Osteoblast (primary cell): Measurements from ENCODE around the gene PCDHA5. TPM values are rescaled to one million over a fixed set of nuclear protein-coding genes. Genes with fewer than 3 reads are reported as not detected.
"Not testable (repeated sequence)": the region's sequence is repeated elsewhere in the genome, so short reads cannot be mapped to it uniquely, and the experiment has no call there.

ENCODE experiments used
- DNase-seq: peaks from one replicate; pipeline ENCODE4 v3.0.0; 2011; ENCODE audit warnings: low spot score, mixed read lengths; ENCODE audit not compliant: insufficient read length; ENCODE audit errors: missing footprints
- H2AFZ ChIP-seq: 2 replicates; pipeline ENCODE4 v1.6.0; 2011; ENCODE audit warnings: mild to moderate bottlenecking, low read length
- H3K27ac ChIP-seq: 2 replicates; pipeline ENCODE4 v1.5.1; 2011; ENCODE audit warnings: mild to moderate bottlenecking, low read depth, low read length, moderate library complexity
- H3K27me3 ChIP-seq: 2 replicates; pipeline ENCODE4 v1.6.0; 2012; ENCODE audit warnings: mild to moderate bottlenecking, control low read depth, inconsistent platforms, low read length, moderate library complexity; ENCODE audit not compliant: insufficient read depth
- H3K36me3 ChIP-seq: 2 replicates; pipeline ENCODE4 v1.5.1; 2011; ENCODE audit warnings: mild to moderate bottlenecking, low read length, control low read depth, moderate library complexity; ENCODE audit not compliant: insufficient read depth
- H3K4me1 ChIP-seq: 2 replicates; pipeline ENCODE4 v1.5.1; 2011; ENCODE audit warnings: mild to moderate bottlenecking, low read length, control low read depth, moderate library complexity; ENCODE audit not compliant: insufficient read depth
- H3K4me2 ChIP-seq: 2 replicates; pipeline ENCODE4 v1.6.0; 2011; ENCODE audit warnings: mild to moderate bottlenecking, low read length; ENCODE audit not compliant: insufficient read depth
- H3K4me3 ChIP-seq: fragments of 200-600 bp; sonication (generic); 3 replicates; pipeline ENCODE4 v1.5.1; 2012; ENCODE audit warnings: mild to moderate bottlenecking, low read length, inconsistent platforms; ENCODE audit not compliant: insufficient read depth
- H3K79me2 ChIP-seq: 2 replicates; pipeline ENCODE4 v1.6.0; 2012; ENCODE audit warnings: mild to moderate bottlenecking, low read length, control low read depth, inconsistent platforms; ENCODE audit not compliant: insufficient read depth
- H3K9me3 ChIP-seq: 2 replicates; pipeline ENCODE4 v1.5.1; 2011; ENCODE audit warnings: low read depth, low read length, control low read depth
- H4K20me1 ChIP-seq: 2 replicates; pipeline ENCODE4 v1.6.0; 2012; ENCODE audit warnings: mild to moderate bottlenecking, low read length, control low read depth; ENCODE audit not compliant: insufficient read depth
- total RNA-seq: library from RNA; depleted of rRNA; stranded (reverse); fragments of >200 nt; gene quantifications from 2 replicates; pipeline ENCODE4 v1.2.3, GENCODE V29; 2012
- TF ChIP-seq, protein P1 (sequence below): IDR thresholded peaks from 2 replicates; pipeline ENCODE4 v1.5.1; 2011; ENCODE audit warnings: mild to moderate bottlenecking, low read depth, low read length, moderate library complexity; ENCODE audit errors: extremely low read depth

The PCDHA5 gene
- under 0.01 and 0.29 TPM in 2 replicates for total RNA-seq

DNA sequence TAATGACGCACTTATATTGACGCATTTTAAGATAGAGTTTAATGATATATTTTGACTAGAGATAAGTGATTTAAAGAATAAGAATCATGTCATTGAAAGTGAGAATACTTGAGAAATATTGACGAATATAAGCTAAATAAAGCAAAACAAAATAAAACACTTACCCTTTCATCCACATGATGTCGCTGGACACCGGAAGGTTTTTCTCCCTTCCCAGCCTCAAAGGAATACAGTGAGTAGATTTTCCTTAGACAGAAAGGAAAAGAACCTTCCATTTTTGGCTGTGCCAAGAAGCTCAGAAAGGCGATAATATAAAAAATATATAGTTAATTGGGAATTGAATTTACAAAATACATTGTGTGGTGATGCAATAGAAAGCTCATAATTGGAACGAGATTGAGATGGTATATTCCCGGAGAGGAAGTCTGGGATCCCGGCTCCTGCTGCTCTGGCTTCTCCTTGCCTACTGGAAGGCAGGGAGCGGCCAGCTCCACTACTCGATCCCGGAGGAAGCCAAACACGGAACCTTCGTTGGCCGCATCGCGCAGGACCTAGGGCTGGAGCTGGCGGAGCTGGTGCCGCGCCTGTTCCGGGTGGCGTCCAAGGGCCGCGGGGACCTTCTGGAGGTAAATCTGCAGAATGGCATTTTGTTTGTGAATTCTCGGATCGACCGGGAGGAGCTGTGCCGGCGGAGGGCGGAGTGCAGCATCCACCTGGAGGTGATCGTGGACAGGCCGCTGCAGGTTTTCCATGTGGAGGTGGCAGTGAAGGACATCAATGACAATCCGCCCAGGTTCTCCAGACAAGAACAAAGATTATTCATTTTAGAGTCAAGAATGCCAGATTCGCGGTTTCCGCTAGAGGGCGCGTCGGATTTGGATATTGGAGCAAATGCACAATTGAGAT is at the start of gene PCDHA5:
Gene PCDHA5, plus strand, starts transcription at position 239 of the 906 bp plus-strand sequence.
- Histone ChIP-seq H3K9me3 (no peaks in the 10 kb centered on the region), H3K36me3 (no peaks in the 10 kb centered on the region), H2AFZ (no peak within 1 kb of the TSS), H3K27me3 (no peaks in the 10 kb centered on the region), H3K4me1 (no peaks in the 10 kb centered on the region), H3K79me2 (no peaks in the 10 kb centered on the region), H3K27ac (no peak within 1 kb of the TSS), H4K20me1 (no peaks in the 10 kb centered on the region), H3K4me2 (no peak within 1 kb of the TSS), H3K4me3 (no peak within 1 kb of the TSS)
- TF ChIP-seq, protein P1, sequence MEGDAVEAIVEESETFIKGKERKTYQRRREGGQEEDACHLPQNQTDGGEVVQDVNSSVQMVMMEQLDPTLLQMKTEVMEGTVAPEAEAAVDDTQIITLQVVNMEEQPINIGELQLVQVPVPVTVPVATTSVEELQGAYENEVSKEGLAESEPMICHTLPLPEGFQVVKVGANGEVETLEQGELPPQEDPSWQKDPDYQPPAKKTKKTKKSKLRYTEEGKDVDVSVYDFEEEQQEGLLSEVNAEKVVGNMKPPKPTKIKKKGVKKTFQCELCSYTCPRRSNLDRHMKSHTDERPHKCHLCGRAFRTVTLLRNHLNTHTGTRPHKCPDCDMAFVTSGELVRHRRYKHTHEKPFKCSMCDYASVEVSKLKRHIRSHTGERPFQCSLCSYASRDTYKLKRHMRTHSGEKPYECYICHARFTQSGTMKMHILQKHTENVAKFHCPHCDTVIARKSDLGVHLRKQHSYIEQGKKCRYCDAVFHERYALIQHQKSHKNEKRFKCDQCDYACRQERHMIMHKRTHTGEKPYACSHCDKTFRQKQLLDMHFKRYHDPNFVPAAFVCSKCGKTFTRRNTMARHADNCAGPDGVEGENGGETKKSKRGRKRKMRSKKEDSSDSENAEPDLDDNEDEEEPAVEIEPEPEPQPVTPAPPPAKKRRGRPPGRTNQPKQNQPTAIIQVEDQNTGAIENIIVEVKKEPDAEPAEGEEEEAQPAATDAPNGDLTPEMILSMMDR, result peak; percentile 51
- DNase-seq, result no peak

DNA sequence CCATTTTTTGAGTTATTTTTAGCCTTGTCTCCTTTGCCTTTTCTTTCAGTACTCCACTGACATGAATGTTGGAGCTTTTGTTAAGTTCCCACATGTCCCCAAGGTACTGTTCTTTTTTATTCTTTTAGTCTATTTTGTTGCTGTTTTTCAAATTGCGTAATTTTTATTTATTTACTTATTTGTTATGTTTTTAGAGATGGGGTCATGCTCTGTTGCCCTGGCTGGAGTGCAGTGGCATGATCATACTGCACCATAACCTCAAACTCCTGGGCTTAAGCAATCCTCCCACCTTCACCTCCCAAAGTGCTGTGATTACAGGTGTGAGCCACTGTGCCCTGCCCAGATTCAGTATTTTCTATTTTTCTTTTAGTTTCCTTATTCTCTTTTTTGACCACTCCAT is 40.9 kb upstream of the PCDHA5 start:
- Histone ChIP-seq H3K4me2 (no peak overlapping the region), H2AFZ (no peak overlapping the region), H3K27ac (no peak overlapping the region), H3K4me1 (no peaks in the 10 kb centered on the region), H3K36me3 (no peaks in the 10 kb centered on the region), H3K79me2 (no peaks in the 10 kb centered on the region), H3K27me3 (no peaks in the 10 kb centered on the region), H3K9me3 (no peaks in the 10 kb centered on the region), H4K20me1 (no peaks in the 10 kb centered on the region), H3K4me3 (no peak overlapping the region)
- TF ChIP-seq, protein P1, result no peak
- no peak for DNase-seq

DNA sequence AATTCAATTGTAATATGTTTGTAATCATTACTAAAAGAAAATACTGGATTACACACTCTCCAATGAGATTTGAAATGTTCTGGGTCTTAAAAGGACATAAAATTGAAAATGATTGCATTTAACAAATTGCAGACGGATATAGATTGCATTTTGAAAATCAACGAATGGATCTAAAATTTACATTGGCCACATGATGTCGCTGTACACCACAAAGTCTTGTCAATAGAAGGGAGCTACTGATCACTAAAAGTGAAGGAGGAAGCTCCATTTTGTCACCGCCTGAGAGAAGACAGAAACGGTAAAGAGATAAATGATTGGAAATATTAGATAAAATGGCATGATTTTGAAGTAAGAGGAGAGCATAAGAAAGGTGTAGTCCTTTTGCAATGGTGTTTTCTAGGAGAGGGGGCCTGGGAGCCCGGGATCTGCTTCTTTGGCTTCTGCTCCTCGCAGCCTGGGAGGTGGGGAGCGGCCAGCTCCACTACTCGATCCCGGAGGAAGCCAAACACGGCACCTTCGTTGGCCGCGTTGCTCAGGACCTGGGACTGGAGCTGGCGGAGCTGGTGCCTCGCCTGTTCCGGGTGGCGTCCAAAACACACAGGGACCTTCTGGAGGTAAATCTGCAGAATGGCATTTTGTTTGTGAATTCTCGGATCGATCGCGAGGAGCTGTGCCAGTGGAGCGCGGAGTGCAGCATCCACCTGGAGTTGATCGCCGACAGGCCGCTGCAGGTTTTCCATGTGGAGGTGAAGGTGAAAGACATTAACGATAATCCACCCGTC is 35.3 kb upstream of the PCDHA5 start, which contains the start of gene PCDHA1:
Gene PCDHA1, plus strand, starts transcription at position 236 of the 782 bp plus-strand sequence.
- no peak within 1 kb of the TSS for H3K27ac ChIP-seq
- no peak for DNase-seq

DNA sequence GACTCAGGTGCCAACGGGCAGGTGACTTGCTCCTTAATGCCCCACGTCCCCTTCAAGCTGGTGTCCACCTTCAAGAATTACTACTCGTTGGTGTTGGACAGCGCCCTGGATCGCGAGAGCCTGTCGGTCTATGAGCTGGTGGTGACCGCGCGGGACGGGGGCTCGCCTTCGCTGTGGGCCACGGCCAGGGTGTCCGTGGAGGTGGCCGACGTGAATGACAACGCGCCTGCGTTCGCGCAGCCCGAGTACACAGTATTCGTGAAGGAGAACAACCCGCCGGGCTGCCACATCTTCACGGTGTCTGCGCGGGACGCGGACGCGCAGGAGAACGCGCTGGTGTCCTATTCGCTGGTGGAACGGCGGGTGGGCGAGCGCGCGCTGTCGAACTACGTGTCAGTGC is 34.0 kb upstream of the PCDHA5 start:
- not testable (repeated sequence) for H3K27ac ChIP-seq, H3K27me3 ChIP-seq, H3K36me3 ChIP-seq, H3K79me2 ChIP-seq, DNase-seq, H3K9me3 ChIP-seq, H3K4me3 ChIP-seq, H4K20me1 ChIP-seq, H3K4me2 ChIP-seq, H2AFZ ChIP-seq, H3K4me1 ChIP-seq

More for the DNA sequence above, 35.3 kb upstream of the PCDHA5 start, which contains the start of gene PCDHA1:
- H4K20me1 ChIP-seq, result no peaks in the 10 kb centered on the region
- no peak within 1 kb of the TSS for H3K4me3 ChIP-seq
- H3K4me2 ChIP-seq, result no peak within 1 kb of the TSS
- H3K27me3 ChIP-seq, result no peaks in the 10 kb centered on the region
- H3K4me1 ChIP-seq, result no peaks in the 10 kb centered on the region
- peaks cover 4% of the 10 kb centered on the region for H3K9me3 ChIP-seq
- H3K79me2 ChIP-seq, result no peaks in the 10 kb centered on the region
- TF ChIP-seq, protein P1, result no peak
- no peaks in the 10 kb centered on the region for H3K36me3 ChIP-seq
- H2AFZ ChIP-seq, result no peak within 1 kb of the TSS

DNA sequence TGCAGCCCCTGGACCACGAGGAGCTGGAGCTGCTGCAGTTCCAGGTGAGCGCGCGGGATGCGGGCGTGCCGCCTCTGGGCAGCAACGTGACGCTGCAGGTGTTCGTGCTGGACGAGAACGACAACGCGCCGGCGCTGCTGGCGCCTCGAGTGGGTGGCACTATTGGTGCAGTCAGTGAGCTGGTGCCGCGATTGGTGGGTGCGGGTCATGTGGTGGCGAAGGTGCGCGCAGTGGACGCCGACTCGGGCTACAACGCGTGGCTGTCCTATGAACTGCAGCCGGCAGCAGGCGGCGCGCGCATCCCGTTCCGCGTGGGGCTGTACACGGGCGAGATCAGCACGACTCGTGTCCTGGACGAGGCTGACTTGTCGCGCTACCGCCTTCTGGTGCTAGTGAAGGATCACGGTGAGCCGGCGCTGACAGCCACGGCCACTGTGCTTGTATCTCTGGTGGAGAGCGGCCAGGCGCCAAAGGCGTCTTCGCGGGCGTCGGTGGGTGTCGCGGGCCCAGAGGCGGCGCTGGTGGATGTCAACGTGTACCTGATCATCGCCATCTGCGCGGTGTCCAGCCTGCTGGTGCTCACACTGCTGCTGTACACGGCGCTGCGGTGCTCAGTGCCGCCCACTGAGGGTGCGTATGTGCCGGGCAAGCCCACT is 33.4 kb upstream of the PCDHA5 start:
- H3K4me1 ChIP-seq, result not testable (repeated sequence)

More for the DNA sequence above, 33.4 kb upstream of the PCDHA5 start:
- DNase-seq, H2AFZ ChIP-seq, H3K4me3 ChIP-seq, H3K36me3 ChIP-seq, H3K27me3 ChIP-seq, H3K4me2 ChIP-seq, H3K9me3 ChIP-seq, H3K27ac ChIP-seq, H3K79me2 ChIP-seq, H4K20me1 ChIP-seq: not testable (repeated sequence)
